K562 (cell line): ENCODE results near the gene OLFML1.

Experiments used
- ARID3A ChIP-seq: IDR thresholded peaks from 2 replicates; pipeline ENCODE4 v1.6.1; 2012; ENCODE audit warnings: low read depth, low read length, improper control_type of control experiment, borderline replicate concordance
- ATF2 ChIP-seq: sonication (generic); formaldehyde crosslinking; IDR thresholded peaks from 2 replicates; pipeline ENCODE4 v1.8.1; 2022; ENCODE audit warnings: missing genetic modification reagents
- BHLHE40 ChIP-seq: IDR thresholded peaks from 2 replicates; pipeline ENCODE4 v1.6.1; 2011; ENCODE audit warnings: low read length, improper control_type of control experiment
- CREB1 ChIP-seq, 2 experiments: sonication (generic) in 1 of 2; formaldehyde crosslinking in 1 of 2; IDR thresholded peaks; 2 replicates each; pipeline versions ENCODE4 v1.6.1 to v1.8.0; 2012 to 2022; ENCODE audit warnings: inconsistent platforms in 1 of 2, mild to moderate bottlenecking in 1 of 2, missing genetic modification reagents in 1 of 2, moderate library complexity in 1 of 2
- CTCF ChIP-seq, 3 experiments: IDR thresholded peaks in 2 of 3; conservative IDR thresholded peaks in 1 of 3; 2 replicates each; pipeline ENCODE4 v1.5.1; 2011 to 2012; ENCODE audit warnings: low read length in 3 of 3, mild to moderate bottlenecking in 3 of 3, control low read depth in 2 of 3, improper control_type of control experiment in 1 of 3, inconsistent platforms in 1 of 3, low read depth in 1 of 3, mixed read lengths in 1 of 3, moderate library complexity in 1 of 3; ENCODE audit not compliant: insufficient read depth in 2 of 3
- EP300 ChIP-seq: IDR thresholded peaks from 2 replicates; pipeline ENCODE4 v1.6.1; 2012; ENCODE audit warnings: low read length, improper control_type of control experiment
- FOXP1 ChIP-seq: sonication (generic); formaldehyde crosslinking; IDR thresholded peaks from 2 replicates; pipeline ENCODE4 v1.8.0; 2022; ENCODE audit warnings: mild to moderate bottlenecking, missing genetic modification reagents
- HNRNPK ChIP-seq: fragments of 200-400 bp; formaldehyde crosslinking; IDR thresholded peaks from one replicate; pipeline ENCODE4 v1.6.1; 2018; ENCODE audit warnings: mild to moderate bottlenecking, low read depth, low read length; ENCODE audit not compliant: poor library complexity, severe bottlenecking
- PATZ1 ChIP-seq: fragments of 250-450 bp; sonication (Bioruptor Pico); IDR thresholded peaks from 2 replicates; pipeline ENCODE4 v1.5.0; 2020; ENCODE audit warnings: mild to moderate bottlenecking, borderline replicate concordance
- POLR2A ChIP-seq: fragments of 450-650 bp; conservative IDR thresholded peaks from 2 replicates; pipeline ENCODE4 v1.6.1; 2016
- TEAD1 ChIP-seq, 2 experiments: fragments of 450-650 bp in 1 of 2; sonication (generic) in 1 of 2; formaldehyde crosslinking; IDR thresholded peaks; 2 replicates each; pipeline versions ENCODE4 v1.4.0 to v1.8.0; 2020 to 2022; ENCODE audit warnings: mild to moderate bottlenecking in 2 of 2, missing genetic modification reagents in 1 of 2
- TEAD4 ChIP-seq, 2 experiments: sonication (generic) in 1 of 2; formaldehyde crosslinking in 1 of 2; IDR thresholded peaks; 2 replicates each; pipeline versions ENCODE4 v1.6.1 to v1.8.0; 2012 to 2022; ENCODE audit warnings: borderline replicate concordance in 1 of 2, inconsistent platforms in 1 of 2, low read length in 1 of 2, mild to moderate bottlenecking in 1 of 2, missing genetic modification reagents in 1 of 2
- YY1 ChIP-seq, 3 experiments: IDR thresholded peaks; 2 replicates each; pipeline ENCODE4 v1.6.1; 2011; ENCODE audit warnings: low read length in 2 of 3, mild to moderate bottlenecking in 2 of 3, moderate library complexity in 2 of 3, borderline replicate concordance in 1 of 3, control low read depth in 1 of 3, low read depth in 1 of 3; ENCODE audit not compliant: insufficient read depth in 3 of 3, insufficient replicate concordance in 2 of 3, control insufficient read depth in 1 of 3, insufficient read length in 1 of 3; ENCODE audit errors: extremely low read depth in 1 of 3
- ZNF184 ChIP-seq: sonication (generic); formaldehyde crosslinking; IDR thresholded peaks from 2 replicates; pipeline ENCODE4 v1.5.0; 2020; ENCODE audit warnings: missing genetic modification reagents

GRCh38 chr11:7508087-7508486 lies 22.8 kb downstream of the OLFML1 start:
- TF ChIP-seq HNRNPK: no peak
- no peak for TF ChIP-seq ATF2 (CRISPR knock-in tag)
- no peak for TF ChIP-seq POLR2A
- TF ChIP-seq CREB1 (IDR thresholded peaks at IDR 0.05): no peak
- TF ChIP-seq CREB1 (CRISPR knock-in tag; IDR thresholded peaks at IDR 0.05): no peak
- no peak for TF ChIP-seq CTCF (IDR thresholded peaks at IDR 0.05 in 2 of 3, conservative IDR thresholded peaks at IDR 0.05 in 1 of 3; ENCODE audit: insufficient read depth in 2 of 3, low read depth in 1 of 3, low read length in 3 of 3)
- no peak for TF ChIP-seq BHLHE40
- TF ChIP-seq ZNF184: no peak
- TF ChIP-seq ARID3A: no peak
- no peak for TF ChIP-seq PATZ1
- no peak for TF ChIP-seq YY1 (IDR thresholded peaks at IDR 0.05; ENCODE audit: borderline replicate concordance in 1 of 3, control insufficient read depth in 1 of 3, extremely low read depth in 1 of 3, insufficient read depth in 3 of 3, insufficient read length in 1 of 3, insufficient replicate concordance in 2 of 3, low read depth in 1 of 3, low read length in 2 of 3)
- no peak for TF ChIP-seq TEAD4 (IDR thresholded peaks at IDR 0.05; ENCODE audit: low read length)
- TF ChIP-seq TEAD4 (CRISPR knock-in tag; IDR thresholded peaks at IDR 0.05; ENCODE audit: borderline replicate concordance): no peak
- TF ChIP-seq FOXP1 (CRISPR knock-in tag): no peak
- no peak for TF ChIP-seq TEAD1 (CRISPR knock-in tag; IDR thresholded peaks at IDR 0.05)
- TF ChIP-seq EP300: no peak
